ENCODE data around the gene OR1L8.

DNA sequence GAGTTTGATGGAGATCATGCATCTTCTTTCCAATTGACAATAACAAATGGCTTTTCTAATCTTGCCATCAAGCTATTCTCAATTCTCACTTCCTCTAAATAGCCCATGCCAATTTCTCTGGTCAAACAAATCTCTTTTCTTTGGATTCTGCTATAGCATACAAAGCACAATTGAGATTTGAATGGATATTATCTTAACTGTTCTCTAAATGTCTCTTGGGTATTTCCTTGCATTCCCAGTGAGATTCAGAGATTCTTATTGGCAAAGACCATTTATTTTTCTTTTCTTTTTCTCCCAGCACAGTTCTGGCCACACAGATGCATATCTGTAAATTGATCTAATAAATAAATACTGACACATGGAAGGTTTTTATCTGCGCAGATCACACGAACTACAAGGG, 30.4 kb downstream of the OR1L8 start, which contains the start of gene OR1N2:
- TF ChIP-seq SUZ12 (IDR thresholded peaks at IDR 0.05; ENCODE audit: extremely low read depth, insufficient read depth, insufficient read length) (no peak), YY1 (IDR thresholded peaks at IDR 0.05; ENCODE audit: insufficient read depth, insufficient read length) (no peak), ZNF274 (IDR thresholded peaks at IDR 0.05; ENCODE audit: low read depth, low read length) (no peak)
